H1 (cell line): ENCODE data around the gene CLCF1. TPM values are rescaled to one million over a fixed set of nuclear protein-coding genes. Genes with fewer than 3 reads are reported as not detected.

ENCODE experiments used
- CREB1 ChIP-seq: IDR thresholded peaks from 2 replicates; pipeline ENCODE4 v1.6.1; 2012; ENCODE audit warnings: inconsistent platforms
- JUN ChIP-seq: IDR thresholded peaks from 2 replicates; pipeline ENCODE4 v1.6.1; 2011; ENCODE audit warnings: low read depth, mild to moderate bottlenecking, improper control_type of control experiment, low read length
- RAD21 ChIP-seq, 2 experiments: IDR thresholded peaks in 1 of 2; conservative IDR thresholded peaks in 1 of 2; 2 replicates each; pipeline ENCODE4 v1.6.1; 2011; ENCODE audit warnings: low read depth in 2 of 2, low read length in 2 of 2, improper control_type of control experiment in 1 of 2, inconsistent platforms in 1 of 2, mild to moderate bottlenecking in 1 of 2, moderate library complexity in 1 of 2
- SIN3A ChIP-seq, 2 experiments: IDR thresholded peaks in 1 of 2; conservative IDR thresholded peaks in 1 of 2; 2 replicates each; pipeline ENCODE4 v1.6.1; 2011 to 2012; ENCODE audit warnings: low read length in 2 of 2, improper control_type of control experiment in 1 of 2, low read depth in 1 of 2, mild to moderate bottlenecking in 1 of 2
- SIX5 ChIP-seq: IDR thresholded peaks from 2 replicates; pipeline ENCODE4 v1.6.1; 2011; ENCODE audit warnings: mild to moderate bottlenecking, low read depth, low read length
- TAF1 ChIP-seq: IDR thresholded peaks from 2 replicates; pipeline ENCODE4 v1.6.1; 2011; ENCODE audit warnings: mild to moderate bottlenecking, low read depth, low read length
- polyA plus RNA-seq, 7 experiments: library from polyadenylated mRNA; depleted of rRNA in 3 of 7; stranded (reverse) in 5 of 7; unstranded in 2 of 7; fragments of >200 nt in 5 of 7; fragments of 200-250 nt in 2 of 7; gene quantifications; 1 replicate in 5 of 7; 2 replicates in 1 of 7; 4 replicates in 1 of 7; pipeline versions ENCODE4 v1.2.1 to v1.2.3, GENCODE V29; 2011 to 2013; ENCODE audit warnings: missing spikeins in 2 of 7, mixed read lengths in 2 of 7
- total RNA-seq: library from RNA; stranded (reverse); fragmentation: NEBNext Ultra II Directional; extraction: Animal tissue kit (Norgen Biotek cat#: 25700); gene quantifications from 2 replicates; pipeline ENCODE4 v1.2.1, GENCODE V29; 2021

CLCF1 gene
- total and polyA plus RNA-seq, 2 of the 8 experiments (the other 6 are each of a cell fraction or from before 2014, with no cell fraction given), result 0.32 to 1.2 TPM

DNA sequence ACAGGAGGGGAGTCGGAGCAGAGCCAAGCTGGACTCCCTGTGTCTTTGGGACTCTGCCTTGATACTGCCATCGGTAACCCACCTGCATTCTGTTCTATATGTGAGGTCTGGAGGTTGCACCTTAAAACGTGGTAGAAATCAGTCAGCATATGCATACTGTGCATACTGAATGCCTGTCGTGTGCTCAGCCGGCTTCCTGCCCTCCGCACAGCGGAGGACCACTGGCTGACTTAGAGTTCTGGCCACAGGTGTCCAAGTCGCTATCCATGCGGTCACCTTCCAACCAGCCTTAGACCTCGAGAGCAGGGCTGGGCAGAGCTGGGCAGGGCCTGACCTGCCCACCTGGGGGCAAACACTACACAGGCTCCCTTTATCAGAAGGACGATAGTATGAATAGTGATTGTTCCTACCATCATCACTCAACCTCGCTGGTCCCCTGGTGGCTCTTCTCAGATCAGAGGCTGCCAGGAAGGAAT lies 34.3 kb upstream of the CLCF1 start (continued):
- TF ChIP-seq JUN (no peak), RAD21 (IDR thresholded peaks at IDR 0.05 in 1 of 2, conservative IDR thresholded peaks at IDR 0.05 in 1 of 2; ENCODE audit: low read depth in 2 of 2, low read length in 2 of 2) (no peak), SIX5 (no peak), CREB1 (no peak), TAF1 (no peak), SIN3A (conservative IDR thresholded peaks at IDR 0.05 in 1 of 2, IDR thresholded peaks at IDR 0.05 in 1 of 2; ENCODE audit: low read depth in 1 of 2, low read length in 2 of 2) (no peak)
